OCI-LY3 (cell line): ENCODE data around the gene SMC2.

ENCODE experiments used
- EZH2phosphoT487 ChIP-seq: fragments of 200-600 bp; shearing (Covaris generic); IDR thresholded peaks from 2 replicates; pipeline ENCODE4 v1.6.1; 2018; ENCODE audit warnings: antibody characterized with exemption, mixed run types, low read depth
- TF ChIP-seq, protein P1 (sequence below): fragments of 200-600, 300-600 bp; sonication (generic); IDR thresholded peaks from 2 replicates; pipeline ENCODE4 v1.5.1; 2014; ENCODE audit warnings: antibody characterized with exemption, low read length, low read depth

DNA sequence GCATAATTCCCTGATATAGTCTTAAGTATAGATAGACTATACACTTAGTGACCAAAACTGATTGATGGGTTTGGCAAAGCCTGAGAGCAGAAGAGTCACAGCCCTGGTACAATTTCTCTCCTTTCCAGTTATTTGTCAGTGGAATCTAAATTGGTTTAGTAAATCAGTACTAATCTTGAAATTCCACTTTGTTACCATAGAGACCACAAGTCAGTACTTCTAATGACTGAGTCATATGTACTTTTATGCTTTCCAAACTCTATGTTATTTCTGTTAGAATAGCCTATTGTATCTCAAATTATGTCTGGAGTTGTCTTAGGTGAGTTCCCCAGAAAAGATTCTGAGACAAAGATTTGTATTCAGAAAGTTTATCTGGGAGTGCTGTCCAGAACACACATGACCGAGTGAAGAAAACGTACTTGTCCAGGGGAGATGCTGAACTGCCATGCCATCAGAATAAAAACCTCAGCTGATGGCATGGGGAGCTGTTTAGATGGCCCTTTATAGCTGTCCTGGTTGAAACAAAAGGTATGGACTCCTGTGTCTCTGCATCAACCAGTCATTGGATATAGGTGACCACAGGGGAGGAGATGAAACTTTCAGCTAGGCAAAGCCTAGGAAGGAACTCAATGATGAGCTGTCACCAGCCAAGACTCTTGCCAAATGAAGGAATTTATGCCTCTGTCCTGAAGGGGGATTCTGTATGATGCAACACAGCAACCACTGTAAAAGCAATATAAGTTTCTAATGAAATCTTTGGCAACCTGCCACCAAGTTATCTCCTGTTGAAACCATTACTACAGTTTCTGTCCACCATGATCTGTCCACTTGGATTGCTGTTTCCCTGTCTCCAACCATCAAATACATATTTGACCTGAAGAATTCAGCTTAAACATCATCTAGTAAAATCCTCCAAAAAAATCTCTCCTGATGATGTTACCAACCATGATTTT is 18.0 kb upstream of the SMC2 start:
- TF ChIP-seq, protein P1, sequence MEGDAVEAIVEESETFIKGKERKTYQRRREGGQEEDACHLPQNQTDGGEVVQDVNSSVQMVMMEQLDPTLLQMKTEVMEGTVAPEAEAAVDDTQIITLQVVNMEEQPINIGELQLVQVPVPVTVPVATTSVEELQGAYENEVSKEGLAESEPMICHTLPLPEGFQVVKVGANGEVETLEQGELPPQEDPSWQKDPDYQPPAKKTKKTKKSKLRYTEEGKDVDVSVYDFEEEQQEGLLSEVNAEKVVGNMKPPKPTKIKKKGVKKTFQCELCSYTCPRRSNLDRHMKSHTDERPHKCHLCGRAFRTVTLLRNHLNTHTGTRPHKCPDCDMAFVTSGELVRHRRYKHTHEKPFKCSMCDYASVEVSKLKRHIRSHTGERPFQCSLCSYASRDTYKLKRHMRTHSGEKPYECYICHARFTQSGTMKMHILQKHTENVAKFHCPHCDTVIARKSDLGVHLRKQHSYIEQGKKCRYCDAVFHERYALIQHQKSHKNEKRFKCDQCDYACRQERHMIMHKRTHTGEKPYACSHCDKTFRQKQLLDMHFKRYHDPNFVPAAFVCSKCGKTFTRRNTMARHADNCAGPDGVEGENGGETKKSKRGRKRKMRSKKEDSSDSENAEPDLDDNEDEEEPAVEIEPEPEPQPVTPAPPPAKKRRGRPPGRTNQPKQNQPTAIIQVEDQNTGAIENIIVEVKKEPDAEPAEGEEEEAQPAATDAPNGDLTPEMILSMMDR: no peak
- TF ChIP-seq EZH2phosphoT487: no peak
